HepG2 (cell line): ENCODE results near the gene WDR54. TPM values are rescaled to one million over a fixed set of nuclear protein-coding genes. Genes with fewer than 3 reads are reported as not detected.

ENCODE experiments used
- ARHGAP35 ChIP-seq: sonication (generic); formaldehyde crosslinking; IDR thresholded peaks from 2 replicates; pipeline ENCODE4 v1.9.0; 2022; ENCODE audit warnings: mild to moderate bottlenecking, inconsistent platforms, moderate library complexity, missing genetic modification reagents, borderline replicate concordance
- CCDC6 ChIP-seq: sonication (generic); formaldehyde crosslinking; IDR thresholded peaks from 2 replicates; pipeline ENCODE4 v1.8.1; 2022; ENCODE audit warnings: mild to moderate bottlenecking, missing genetic modification reagents, moderate library complexity
- DPF2 ChIP-seq: sonication (generic); formaldehyde crosslinking; IDR thresholded peaks from 2 replicates; pipeline ENCODE4 v1.4.0; 2020; ENCODE audit warnings: mild to moderate bottlenecking, low read depth, missing genetic modification reagents, borderline replicate concordance
- EED ChIP-seq: sonication (generic); formaldehyde crosslinking; IDR thresholded peaks from 2 replicates; pipeline ENCODE4 v1.5.0; 2020; ENCODE audit warnings: mild to moderate bottlenecking, missing genetic modification reagents
- ETV5 ChIP-seq: IDR thresholded peaks from 2 replicates; pipeline ENCODE4 v1.6.1; 2018; ENCODE audit warnings: missing biosample characterization, missing genetic modification reagents, inconsistent platforms, borderline replicate concordance
- FIP1L1 ChIP-seq: fragments of 200-400 bp; formaldehyde crosslinking; IDR thresholded peaks from 2 replicates; pipeline ENCODE4 v1.6.1; 2018; ENCODE audit warnings: low read depth, mild to moderate bottlenecking, low read length, moderate library complexity, borderline replicate concordance; ENCODE audit not compliant: insufficient read depth
- HMG20B ChIP-seq: conservative IDR thresholded peaks from 2 replicates; pipeline ENCODE4 v1.6.1; 2016; ENCODE audit warnings: missing genetic modification reagents, missing compliant biosample characterization
- JUND ChIP-seq: sonication (generic); formaldehyde crosslinking; IDR thresholded peaks from 2 replicates; pipeline ENCODE4 v1.8.0; 2022; ENCODE audit warnings: mild to moderate bottlenecking, missing genetic modification reagents
- NCOA2 ChIP-seq: sonication (generic); formaldehyde crosslinking; IDR thresholded peaks from 2 replicates; pipeline ENCODE4 v1.8.0; 2022; ENCODE audit warnings: inconsistent platforms
- NR1H2 ChIP-seq: sonication (generic); formaldehyde crosslinking; IDR thresholded peaks from 2 replicates; pipeline ENCODE4 v1.8.1; 2022; ENCODE audit warnings: low read depth, missing genetic modification reagents, borderline replicate concordance
- NR2F2 ChIP-seq: IDR thresholded peaks from 2 replicates; pipeline ENCODE4 v1.6.1; 2012; ENCODE audit warnings: low read depth, inconsistent platforms, borderline replicate concordance
- SIN3A ChIP-seq: IDR thresholded peaks from 2 replicates; pipeline ENCODE4 v1.6.1; 2011; ENCODE audit warnings: low read depth, mild to moderate bottlenecking, control low read depth, low read length, borderline replicate concordance
- SOX13 ChIP-seq, 3 experiments: fragments of 450-650 bp in 1 of 3; sonication (generic) in 1 of 3; formaldehyde crosslinking in 1 of 3; IDR thresholded peaks in 2 of 3; conservative IDR thresholded peaks in 1 of 3; 2 replicates each; pipeline versions ENCODE4 v1.5.0 to v1.6.1; 2016 to 2020; ENCODE audit warnings: antibody characterized with exemption in 1 of 3, mild to moderate bottlenecking in 1 of 3, missing compliant biosample characterization in 1 of 3, missing genetic modification reagents in 1 of 3, moderate library complexity in 1 of 3
- ZMYM2 ChIP-seq: sonication (generic); formaldehyde crosslinking; IDR thresholded peaks from 2 replicates; pipeline ENCODE4 v1.8.0; 2022; ENCODE audit warnings: mild to moderate bottlenecking, missing genetic modification reagents
- ZMYM3 ChIP-seq: sonication (generic); formaldehyde crosslinking; IDR thresholded peaks from 2 replicates; pipeline ENCODE4 v1.5.1; 2020; ENCODE audit warnings: mild to moderate bottlenecking, missing genetic modification reagents
- ZNF101 ChIP-seq: sonication (generic); formaldehyde crosslinking; IDR thresholded peaks from 2 replicates; pipeline ENCODE4 v1.4.0; 2020; ENCODE audit warnings: mild to moderate bottlenecking, low read depth, missing genetic modification reagents, borderline replicate concordance
- ZNF224 ChIP-seq: sonication (generic); formaldehyde crosslinking; IDR thresholded peaks from 2 replicates; pipeline ENCODE4 v1.5.0; 2020; ENCODE audit warnings: mild to moderate bottlenecking, missing genetic modification reagents
- ZNF274 ChIP-seq: sonication (generic); formaldehyde crosslinking; IDR thresholded peaks from 2 replicates; pipeline ENCODE4 v1.5.1; 2020; ENCODE audit warnings: mild to moderate bottlenecking, missing genetic modification reagents
- ZNF382 ChIP-seq: sonication (generic); formaldehyde crosslinking; IDR thresholded peaks from 2 replicates; pipeline ENCODE4 v1.5.0; 2020; ENCODE audit warnings: missing genetic modification reagents, mild to moderate bottlenecking, borderline replicate concordance
- ZNF567 ChIP-seq: sonication (generic); formaldehyde crosslinking; IDR thresholded peaks from 2 replicates; pipeline ENCODE4 v1.8.1; 2023; ENCODE audit warnings: mild to moderate bottlenecking, missing genetic modification reagents, borderline replicate concordance
- ZNF598 ChIP-seq: sonication (generic); formaldehyde crosslinking; IDR thresholded peaks from 2 replicates; pipeline ENCODE4 v1.5.1; 2020; ENCODE audit warnings: mild to moderate bottlenecking, missing genetic modification reagents, borderline replicate concordance
- ZNF660 ChIP-seq: sonication (generic); formaldehyde crosslinking; IDR thresholded peaks from 2 replicates; pipeline ENCODE4 v1.5.1; 2020; ENCODE audit warnings: mild to moderate bottlenecking, low read depth, missing genetic modification reagents, borderline replicate concordance
- polyA plus RNA-seq, 8 experiments: library from polyadenylated mRNA; depleted of rRNA in 3 of 8; stranded (reverse) in 7 of 8; unstranded in 1 of 8; fragments of >200 nt; fragmentation: Illumina TruSeq in 4 of 8; extraction: Trizol in 4 of 8; gene quantifications; 2 replicates each; pipeline versions ENCODE4 v1.2.1 to v1.2.3, GENCODE V29; 2011 to 2016; ENCODE audit warnings: low read depth in 4 of 8, missing spikeins in 1 of 8, mixed read lengths in 1 of 8; ENCODE audit not compliant: insufficient read depth in 1 of 8
- total RNA-seq, 5 experiments: library from RNA; depleted of rRNA; stranded (reverse); fragments of >200 nt; fragmentation: Illumina TruSeq; extraction: Trizol; gene quantifications; 2 replicates each; pipeline ENCODE4 v1.2.3, GENCODE V29; 2016; ENCODE audit warnings: low read depth in 1 of 5
- TF ChIP-seq, protein P1 (sequence below): sonication (generic); formaldehyde crosslinking; IDR thresholded peaks from 2 replicates; pipeline ENCODE4 v1.4.0; 2020; ENCODE audit warnings: missing genetic modification reagents, low read depth, mild to moderate bottlenecking, borderline replicate concordance
- TF ChIP-seq, protein P2 (sequence below): sonication (generic); formaldehyde crosslinking; IDR thresholded peaks from 2 replicates; pipeline ENCODE4 v1.5.0; 2020; ENCODE audit warnings: mild to moderate bottlenecking, missing genetic modification reagents
- TF ChIP-seq, protein P3 (sequence below): sonication (generic); formaldehyde crosslinking; IDR thresholded peaks from 2 replicates; pipeline ENCODE4 v1.8.0; 2022; ENCODE audit warnings: mild to moderate bottlenecking, missing genetic modification reagents

The WDR54 gene
- total and polyA plus RNA-seq, 2 of the 13 experiments (the other 11 are each of a cell fraction or from before 2014, with no cell fraction given), result 2.0 to 17.3 TPM

DNA sequence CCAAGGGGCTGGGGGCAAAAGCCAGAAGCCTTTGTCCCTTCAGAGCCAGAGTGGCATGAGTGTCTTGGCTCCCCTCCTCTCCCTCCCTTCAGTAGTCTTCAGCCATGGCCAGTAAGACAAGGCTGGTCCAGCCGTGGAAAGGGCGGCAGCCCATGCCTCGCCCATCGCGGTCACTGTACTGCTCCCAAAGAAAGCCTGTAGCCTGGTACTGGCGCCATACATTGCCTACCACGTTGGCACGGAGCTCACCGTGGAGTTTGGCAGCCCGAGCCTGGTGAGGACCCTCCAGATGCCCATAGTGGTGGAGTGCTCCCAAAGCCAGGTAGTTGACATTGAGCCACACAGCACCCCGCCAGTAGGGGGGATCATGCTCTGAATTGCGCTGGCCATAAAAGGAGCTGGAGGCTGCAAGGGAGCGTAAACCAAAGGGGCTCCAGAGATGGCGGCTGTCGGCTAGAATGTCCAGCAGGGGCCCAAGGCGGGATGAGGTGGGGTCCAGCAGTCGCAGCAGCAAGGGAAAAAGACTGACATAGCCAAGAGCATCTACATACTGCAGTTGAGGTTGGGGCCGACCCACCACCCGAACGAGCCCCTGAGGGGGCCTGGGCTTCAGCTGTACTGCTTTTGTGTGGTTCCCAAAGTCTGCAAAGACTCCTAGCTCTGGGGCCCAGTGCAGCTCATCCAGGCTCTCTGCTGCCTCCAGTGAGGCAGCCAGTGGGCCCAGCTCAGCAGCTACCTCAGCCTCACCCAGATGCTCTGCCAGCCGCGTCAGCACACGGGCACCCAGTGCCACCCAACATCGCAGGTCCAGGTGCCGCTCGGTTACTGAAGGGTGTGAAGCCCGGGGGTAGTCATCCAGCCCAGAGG lies 39.9 kb downstream of the WDR54 start (continued):
- TF ChIP-seq ZNF598 (CRISPR knock-in tag) (no peak), NCOA2 (CRISPR knock-in tag) (no peak), ARHGAP35 (CRISPR knock-in tag) (no peak), NR1H2 (CRISPR knock-in tag) (no peak), NR2F2 (no peak), ZNF382 (no peak), ZNF660 (no peak), ZNF567 (no peak), HMG20B (no peak), CCDC6 (CRISPR knock-in tag) (no peak; the same call in 1 of the 2 replicates), ZNF274 (0 out of 2 replicates have a peak, but pooled peaks have one; percentile 25), EED (no peak), JUND (no peak), ZNF224 (CRISPR knock-in tag) (no peak), ETV5 (CRISPR knock-in tag) (no peak), DPF2 (CRISPR knock-in tag) (no peak), SOX13 (IDR thresholded peaks at IDR 0.05) (no peak), SOX13 (CRISPR knock-in tag; conservative IDR thresholded peaks at IDR 0.05 in 1 of 2, IDR thresholded peaks at IDR 0.05 in 1 of 2) (no peak), ZMYM2 (CRISPR knock-in tag) (no peak), ZMYM3 (CRISPR knock-in tag) (no peak), FIP1L1 (0 out of 2 replicates have a peak, but pooled peaks have one; percentile 27), SIN3A (no peak), ZNF101 (CRISPR knock-in tag) (no peak)
- TF ChIP-seq, protein P1, sequence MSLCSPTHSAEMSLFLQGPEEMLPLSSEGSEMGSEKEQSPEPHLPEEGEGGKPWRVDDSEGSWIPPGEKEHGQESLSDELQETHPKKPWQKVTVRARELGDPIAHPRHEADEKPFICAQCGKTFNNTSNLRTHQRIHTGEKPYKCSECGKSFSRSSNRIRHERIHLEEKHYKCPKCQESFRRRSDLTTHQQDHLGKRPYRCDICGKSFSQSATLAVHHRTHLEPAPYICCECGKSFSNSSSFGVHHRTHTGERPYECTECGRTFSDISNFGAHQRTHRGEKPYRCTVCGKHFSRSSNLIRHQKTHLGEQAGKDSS, result no peak
- TF ChIP-seq, protein P2, sequence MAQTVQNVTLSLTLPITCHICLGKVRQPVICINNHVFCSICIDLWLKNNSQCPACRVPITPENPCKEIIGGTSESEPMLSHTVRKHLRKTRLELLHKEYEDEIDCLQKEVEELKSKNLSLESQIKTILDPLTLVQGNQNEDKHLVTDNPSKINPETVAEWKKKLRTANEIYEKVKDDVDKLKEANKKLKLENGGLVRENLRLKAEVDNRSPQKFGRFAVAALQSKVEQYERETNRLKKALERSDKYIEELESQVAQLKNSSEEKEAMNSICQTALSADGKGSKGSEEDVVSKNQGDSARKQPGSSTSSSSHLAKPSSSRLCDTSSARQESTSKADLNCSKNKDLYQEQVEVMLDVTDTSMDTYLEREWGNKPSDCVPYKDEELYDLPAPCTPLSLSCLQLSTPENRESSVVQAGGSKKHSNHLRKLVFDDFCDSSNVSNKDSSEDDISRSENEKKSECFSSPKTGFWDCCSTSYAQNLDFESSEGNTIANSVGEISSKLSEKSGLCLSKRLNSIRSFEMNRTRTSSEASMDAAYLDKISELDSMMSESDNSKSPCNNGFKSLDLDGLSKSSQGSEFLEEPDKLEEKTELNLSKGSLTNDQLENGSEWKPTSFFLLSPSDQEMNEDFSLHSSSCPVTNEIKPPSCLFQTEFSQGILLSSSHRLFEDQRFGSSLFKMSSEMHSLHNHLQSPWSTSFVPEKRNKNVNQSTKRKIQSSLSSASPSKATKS (CRISPR knock-in tag), result no peak
- TF ChIP-seq, protein P3, sequence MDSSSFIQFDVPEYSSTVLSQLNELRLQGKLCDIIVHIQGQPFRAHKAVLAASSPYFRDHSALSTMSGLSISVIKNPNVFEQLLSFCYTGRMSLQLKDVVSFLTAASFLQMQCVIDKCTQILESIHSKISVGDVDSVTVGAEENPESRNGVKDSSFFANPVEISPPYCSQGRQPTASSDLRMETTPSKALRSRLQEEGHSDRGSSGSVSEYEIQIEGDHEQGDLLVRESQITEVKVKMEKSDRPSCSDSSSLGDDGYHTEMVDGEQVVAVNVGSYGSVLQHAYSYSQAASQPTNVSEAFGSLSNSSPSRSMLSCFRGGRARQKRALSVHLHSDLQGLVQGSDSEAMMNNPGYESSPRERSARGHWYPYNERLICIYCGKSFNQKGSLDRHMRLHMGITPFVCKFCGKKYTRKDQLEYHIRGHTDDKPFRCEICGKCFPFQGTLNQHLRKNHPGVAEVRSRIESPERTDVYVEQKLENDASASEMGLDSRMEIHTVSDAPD, result no peak
